Activated T-cell treated with anti-CD3 and anti-CD28 coated beads, Interleukin-2, amount 50 U/mL, for 24 hours (primary cell): ENCODE results near the gene ZSWIM6.

Experiments used
- DNase-seq: peaks from one replicate; pipeline ENCODE4 v3.0.0-alpha.2; 2020
- H3K27ac Mint-ChIP-seq: 2 replicates; pipeline ENCODE4 v1.8.0; 2020; ENCODE audit warnings: mild to moderate bottlenecking, mixed read lengths
- H3K27me3 Mint-ChIP-seq: 2 replicates; pipeline ENCODE4 v1.8.0; 2020; ENCODE audit warnings: mixed read lengths
- H3K36me3 Mint-ChIP-seq: 2 replicates; pipeline ENCODE4 v1.8.0; 2020; ENCODE audit warnings: low read depth, mixed read lengths
- H3K4me1 Mint-ChIP-seq: 2 replicates; pipeline ENCODE4 v1.8.0; 2020; ENCODE audit warnings: low read depth, mixed read lengths
- H3K4me3 Mint-ChIP-seq: 2 replicates; pipeline ENCODE4 v1.8.0; 2020; ENCODE audit warnings: mild to moderate bottlenecking, moderate library complexity, mixed read lengths
- H3K9me3 Mint-ChIP-seq: 2 replicates; pipeline ENCODE4 v1.8.0; 2020; ENCODE audit warnings: mixed read lengths

ZSWIM6 gene

GRCh38 chr5:61299261-61299681 is 32.8 kb upstream of the ZSWIM6 start:
- Mint-ChIP-seq H3K9me3 (no peaks in the 10 kb centered on the region), H3K27ac (no peak overlapping the region), H3K36me3 (no peaks in the 10 kb centered on the region), H3K4me1 (peaks cover 2% of the 10 kb centered on the region), H3K27me3 (no peaks in the 10 kb centered on the region), H3K4me3 (no peak overlapping the region)
- DNase-seq, result no peak

- Mint-ChIP-seq H3K27ac (no peak overlapping the region), H3K27me3 (peaks cover 10% of the 10 kb centered on the region), H3K4me1 (peaks cover 15% of the 10 kb centered on the region), H3K9me3 (no peaks in the 10 kb centered on the region), H3K4me3 (no peak overlapping the region), H3K36me3 (no peaks in the 10 kb centered on the region)
- no peak for DNase-seq
Observed at GRCh38 chr5:61301341-61302199, 30.5 kb upstream of the ZSWIM6 start.

- no peak for DNase-seq
- H3K27me3 Mint-ChIP-seq, result peaks cover 12% of the 10 kb centered on the region
- no peak overlapping the region for H3K27ac Mint-ChIP-seq
- no peak overlapping the region for H3K4me3 Mint-ChIP-seq
- H3K9me3 Mint-ChIP-seq, result no peaks in the 10 kb centered on the region
- no peaks in the 10 kb centered on the region for H3K36me3 Mint-ChIP-seq
- peaks cover 20% of the 10 kb centered on the region for H3K4me1 Mint-ChIP-seq
Observed at GRCh38 chr5:61302200-61302563, 29.9 kb upstream of the ZSWIM6 start.

DNA sequence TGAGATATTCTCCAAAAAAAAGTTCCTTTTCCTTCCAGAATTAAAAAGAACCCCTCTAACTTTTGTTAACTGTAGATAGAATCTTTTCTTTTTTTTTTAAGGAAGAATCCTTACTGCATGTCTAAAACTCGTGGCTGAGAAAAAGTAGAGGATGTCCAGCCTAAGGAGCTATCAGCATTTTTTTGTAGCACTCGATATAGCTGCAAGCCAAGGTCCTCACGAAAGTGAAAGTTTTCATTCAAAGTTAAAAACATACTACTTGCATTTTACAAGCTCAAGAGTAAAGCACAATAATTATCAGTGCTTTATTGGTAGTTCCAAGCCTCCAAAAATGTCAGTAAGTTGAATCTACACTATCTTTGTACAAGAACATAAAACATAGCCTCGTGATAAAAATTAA is 28.7 kb upstream of the ZSWIM6 start:
- Mint-ChIP-seq H3K27ac (no peak overlapping the region), H3K4me1 (peaks cover 24% of the 10 kb centered on the region), H3K4me3 (no peak overlapping the region), H3K36me3 (no peaks in the 10 kb centered on the region), H3K9me3 (no peaks in the 10 kb centered on the region), H3K27me3 (peaks cover 15% of the 10 kb centered on the region)
- no peak for DNase-seq

- Mint-ChIP-seq H3K36me3 (no peaks in the 10 kb centered on the region), H3K4me1 (peaks cover 24% of the 10 kb centered on the region), H3K27me3 (peaks cover 22% of the 10 kb centered on the region), H3K9me3 (no peaks in the 10 kb centered on the region), H3K4me3 (no peak overlapping the region), H3K27ac (no peak overlapping the region)
- no peak for DNase-seq
Observed at GRCh38 chr5:61304590-61305381, 27.3 kb upstream of the ZSWIM6 start.

DNA sequence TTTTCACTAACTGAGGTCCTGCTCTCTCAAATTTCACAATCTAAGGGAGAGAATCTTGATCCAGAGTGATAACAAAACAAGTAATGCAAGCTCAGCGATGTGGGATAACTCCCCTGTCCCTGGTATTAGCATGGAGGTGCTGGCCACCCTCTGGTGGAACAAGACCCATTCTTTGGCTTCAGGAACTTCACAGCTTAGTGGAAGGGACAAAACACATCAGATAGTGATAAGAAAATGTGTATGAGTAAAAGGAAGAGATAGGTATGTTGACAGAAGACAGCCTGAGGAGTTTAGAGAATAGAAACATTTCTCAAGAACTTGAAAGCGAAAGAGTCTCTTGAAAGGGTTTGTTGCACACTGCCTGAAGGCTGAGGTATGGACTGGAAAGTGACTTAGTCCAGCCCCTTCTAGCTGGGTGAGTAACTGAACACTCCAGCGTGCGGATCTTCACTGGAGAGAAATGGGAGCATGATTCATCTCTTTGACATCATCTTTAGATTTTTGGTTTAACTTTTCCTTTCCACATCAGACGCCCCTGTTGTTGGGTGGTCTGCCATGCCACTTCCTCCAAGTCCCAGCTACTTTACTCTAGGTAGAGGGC is 25.4 kb upstream of the ZSWIM6 start:
- Mint-ChIP-seq H3K27ac (peak overlapping the region; percentile 79), H3K4me3 (no peak overlapping the region), H3K4me1 (peaks cover 24% of the 10 kb centered on the region), H3K27me3 (peaks cover 25% of the 10 kb centered on the region), H3K9me3 (no peaks in the 10 kb centered on the region), H3K36me3 (no peaks in the 10 kb centered on the region)
- no peak for DNase-seq

DNA sequence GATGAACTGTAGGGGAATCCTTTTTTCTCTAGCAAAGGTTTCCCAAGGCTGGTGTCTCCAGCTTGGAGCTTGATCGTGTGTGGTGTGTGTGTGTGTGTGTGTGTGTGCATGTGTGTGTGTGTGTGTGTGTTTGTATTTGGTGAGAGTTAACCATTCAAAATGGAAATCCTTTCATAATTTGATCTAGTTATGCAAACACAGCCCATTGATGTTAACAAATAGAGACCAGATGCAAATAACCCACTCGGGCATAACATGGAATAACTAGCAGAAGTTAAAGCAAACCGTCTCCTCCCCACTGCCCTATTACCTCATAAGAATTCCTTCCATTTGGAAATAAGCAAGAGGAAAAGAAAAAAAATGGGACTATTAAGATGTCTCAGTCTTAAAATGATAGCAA is 24.9 kb upstream of the ZSWIM6 start:
- no peaks in the 10 kb centered on the region for H3K9me3 Mint-ChIP-seq
- peak overlapping the region; percentile 28 for H3K27ac Mint-ChIP-seq
- H3K36me3 Mint-ChIP-seq, result no peaks in the 10 kb centered on the region
- peaks cover 24% of the 10 kb centered on the region for H3K4me1 Mint-ChIP-seq
- peaks cover 27% of the 10 kb centered on the region for H3K27me3 Mint-ChIP-seq
- no peak overlapping the region for H3K4me3 Mint-ChIP-seq
- no peak for DNase-seq

- no peak for DNase-seq
- no peak overlapping the region for H3K27ac Mint-ChIP-seq
- no peaks in the 10 kb centered on the region for H3K36me3 Mint-ChIP-seq
- no peaks in the 10 kb centered on the region for H3K9me3 Mint-ChIP-seq
- no peak overlapping the region for H3K4me3 Mint-ChIP-seq
- peaks cover 24% of the 10 kb centered on the region for H3K4me1 Mint-ChIP-seq
- peaks cover 27% of the 10 kb centered on the region for H3K27me3 Mint-ChIP-seq
Observed at GRCh38 chr5:61307611-61308010, 24.4 kb upstream of the ZSWIM6 start.

GRCh38 chr5:61308712-61309111 is 23.3 kb upstream of the ZSWIM6 start:
- Mint-ChIP-seq H3K4me3 (no peak overlapping the region), H3K9me3 (no peaks in the 10 kb centered on the region), H3K4me1 (peaks cover 22% of the 10 kb centered on the region), H3K27ac (no peak overlapping the region), H3K36me3 (no peaks in the 10 kb centered on the region), H3K27me3 (peaks cover 27% of the 10 kb centered on the region)
- no peak for DNase-seq

GRCh38 chr5:61309115-61309514 is 22.9 kb upstream of the ZSWIM6 start:
- Mint-ChIP-seq H3K27ac (no peak overlapping the region), H3K36me3 (no peaks in the 10 kb centered on the region), H3K4me3 (no peak overlapping the region), H3K9me3 (no peaks in the 10 kb centered on the region), H3K27me3 (peaks cover 29% of the 10 kb centered on the region), H3K4me1 (peaks cover 25% of the 10 kb centered on the region)
- DNase-seq, result no peak

GRCh38 chr5:61311056-61311610 is 20.9 kb upstream of the ZSWIM6 start:
- Mint-ChIP-seq H3K4me1 (peaks cover 19% of the 10 kb centered on the region), H3K36me3 (no peaks in the 10 kb centered on the region), H3K9me3 (no peaks in the 10 kb centered on the region), H3K27me3 (peaks cover 26% of the 10 kb centered on the region), H3K27ac (no peak overlapping the region), H3K4me3 (no peak overlapping the region)
- DNase-seq, result no peak

DNA sequence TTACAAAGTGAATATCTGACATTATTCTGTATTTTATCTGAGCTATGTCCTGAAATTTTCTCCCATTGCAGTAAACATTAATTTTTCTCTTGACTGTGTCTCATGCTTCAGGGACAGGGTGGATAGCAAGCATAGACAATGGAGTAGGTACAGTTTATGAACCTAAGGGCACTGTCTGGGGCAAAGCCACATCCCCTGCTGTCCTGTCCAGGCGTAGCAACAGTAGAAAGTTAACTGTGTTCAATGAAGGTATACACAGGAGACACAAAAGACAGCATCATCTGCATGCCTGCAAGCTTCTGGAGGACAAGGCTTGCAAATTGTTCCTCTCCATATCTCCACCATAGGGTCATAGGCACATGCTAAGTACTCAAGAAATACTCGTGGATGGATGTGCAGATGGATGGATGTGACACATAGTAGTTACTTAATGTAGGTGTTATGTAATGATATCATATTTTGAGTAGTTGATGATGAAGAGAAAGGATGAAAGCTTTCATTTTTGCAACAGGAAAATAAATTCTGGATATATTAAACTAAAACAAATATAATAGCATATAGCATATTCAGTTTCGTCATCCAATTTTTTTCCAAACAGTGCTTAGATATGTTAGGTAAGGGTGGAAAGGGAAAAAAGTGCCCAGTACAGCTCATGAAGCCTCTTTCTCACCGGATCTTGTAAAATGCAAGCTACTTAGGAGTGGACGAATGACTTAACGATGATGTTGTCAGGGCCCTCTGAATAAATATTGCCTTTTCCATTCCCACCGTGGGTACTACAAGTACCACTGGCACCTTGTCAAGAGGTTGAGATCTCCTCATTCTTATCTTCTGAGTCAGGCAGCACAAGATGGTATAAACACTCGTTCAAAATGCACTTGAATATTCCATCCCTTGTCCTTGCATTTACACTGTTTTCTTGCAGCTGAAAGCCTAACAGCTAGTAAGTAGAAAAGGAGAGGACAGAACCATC is 19.9 kb upstream of the ZSWIM6 start:
- Mint-ChIP-seq H3K36me3 (no peaks in the 10 kb centered on the region), H3K27me3 (peaks cover 22% of the 10 kb centered on the region), H3K9me3 (no peaks in the 10 kb centered on the region), H3K4me3 (no peak overlapping the region), H3K4me1 (peaks cover 9% of the 10 kb centered on the region), H3K27ac (no peak overlapping the region)
- DNase-seq, result no peak

- H3K4me1 Mint-ChIP-seq, result peaks cover 8% of the 10 kb centered on the region
- H3K27ac Mint-ChIP-seq, result no peak overlapping the region
- no peaks in the 10 kb centered on the region for H3K9me3 Mint-ChIP-seq
- DNase-seq, result no peak
- H3K27me3 Mint-ChIP-seq, result peaks cover 15% of the 10 kb centered on the region
- no peaks in the 10 kb centered on the region for H3K36me3 Mint-ChIP-seq
- H3K4me3 Mint-ChIP-seq, result no peak overlapping the region
Observed at GRCh38 chr5:61313960-61314681, 17.9 kb upstream of the ZSWIM6 start.
